GM11168 (cell line): ENCODE measurements around the gene SMAP1.

Experiments
- in situ Hi-C: fragments of 300-500 bp; cut with MboI; formaldehyde crosslinking; loops from one replicate; pipeline ENCODE4 v1.12.0; 2022; ENCODE audit warnings: low sequenced_read_pairs; ENCODE audit not compliant: unreplicated experiment

SMAP1 gene

GRCh38 chr6:70874181-70874913 lies 206.7 kb downstream of the SMAP1 start:
- in situ Hi-C loops: no loop called here

- in situ Hi-C loops: loop anchor here (25.0 kb wide), 1 partner anchor 367 kb away; no protein-coding TSS in a partner anchor
Measured at GRCh38 chr6:70879496-70879895, 211.8 kb downstream of the SMAP1 start.

GRCh38 chr6:70884074-70884983 lies 216.6 kb downstream of the SMAP1 start:
- in situ Hi-C loops: loop anchor here (10.0 to 25.0 kb wide), 2 partner anchors 180 to 372 kb away; no protein-coding TSS in a partner anchor

- in situ Hi-C loops: loop anchor here (10.0 to 25.0 kb wide), 2 partner anchors 181 to 374 kb away; no protein-coding TSS in a partner anchor
Measured at GRCh38 chr6:70886071-70886470, 218.4 kb downstream of the SMAP1 start.

- in situ Hi-C loops: loop anchor here (10.0 to 25.0 kb wide), 2 partner anchors 182 to 374 kb away; no protein-coding TSS in a partner anchor
Measured at GRCh38 chr6:70886661-70887060, 219.0 kb downstream of the SMAP1 start.

GRCh38 chr6:70889270-70889669 lies 221.6 kb downstream of the SMAP1 start:
- in situ Hi-C loops: loop anchor here (10.0 to 25.0 kb wide), 2 partner anchors 184 to 377 kb away; no protein-coding TSS in a partner anchor

- in situ Hi-C loops: loop anchor here (25.0 kb wide), 1 partner anchor 382 kb away; no protein-coding TSS in a partner anchor
Measured at GRCh38 chr6:70894001-70894400, 226.3 kb downstream of the SMAP1 start.

GRCh38 chr6:70900047-70900446 lies 232.4 kb downstream of the SMAP1 start:
- in situ Hi-C loops: no loop called here

- in situ Hi-C loops: no loop called here
Measured at GRCh38 chr6:70901324-70901723, 233.6 kb downstream of the SMAP1 start.

- in situ Hi-C loops: no loop called here
Measured at GRCh38 chr6:70903665-70904452, 236.2 kb downstream of the SMAP1 start.

- in situ Hi-C loops: no loop called here
Measured at GRCh38 chr6:70905742-70906141, 238.1 kb downstream of the SMAP1 start.
